Liver (tissue), 9 donors: ENCODE data around the gene IHH. TPM values are rescaled to one million over a fixed set of nuclear protein-coding genes. Genes with fewer than 3 reads are reported as not detected.

ENCODE experiments used
- DNase-seq: peaks from one replicate; pipeline ENCODE4 v3.0.0-alpha.2; 2017; ENCODE audit warnings: low spot score
- H3K27ac ChIP-seq, 2 donors: one replicate each; pipeline ENCODE4 v1.7.0; 2013; ENCODE audit warnings: inconsistent platforms in 2 of 2, low read length in 2 of 2, control low read depth in 1 of 2, low read depth in 1 of 2, mild to moderate bottlenecking in 1 of 2
- H3K27me3 ChIP-seq, 4 donors: one replicate each; pipeline versions ENCODE4 v1.6.1 to v1.7.0; 2013; ENCODE audit warnings: low read length in 3 of 4, inconsistent platforms in 1 of 4, mild to moderate bottlenecking in 1 of 4, moderate library complexity in 1 of 4; ENCODE audit not compliant: control insufficient read depth in 4 of 4, insufficient read depth in 4 of 4
- H3K36me3 ChIP-seq, 4 donors: one replicate each; pipeline versions ENCODE4 v1.6.1 to v1.7.0; 2013; ENCODE audit warnings: low read length in 3 of 4, mild to moderate bottlenecking in 3 of 4, low read depth in 1 of 4, moderate library complexity in 1 of 4; ENCODE audit not compliant: control insufficient read depth in 4 of 4, insufficient read depth in 3 of 4
- H3K4me1 ChIP-seq, 4 donors: one replicate each; pipeline versions ENCODE4 v1.6.1 to v1.7.0; 2013; ENCODE audit warnings: low read length in 3 of 4, mild to moderate bottlenecking in 3 of 4, moderate library complexity in 1 of 4; ENCODE audit not compliant: control insufficient read depth in 4 of 4, insufficient read depth in 4 of 4
- H3K4me3 ChIP-seq, 3 donors: one replicate each; pipeline versions ENCODE4 v1.6.1 to v1.7.0; 2013; ENCODE audit warnings: low read length in 3 of 3, control low read depth in 1 of 3, low read depth in 1 of 3, mild to moderate bottlenecking in 1 of 3
- H3K9ac ChIP-seq, 2 donors: one replicate each; pipeline ENCODE4 v1.7.0; 2013; ENCODE audit warnings: low read length in 2 of 2, mild to moderate bottlenecking in 2 of 2, moderate library complexity in 2 of 2, control low read depth in 1 of 2, low read depth in 1 of 2
- H3K9me3 ChIP-seq, 4 donors: one replicate each; pipeline versions ENCODE4 v1.6.1 to v1.7.0; 2013; ENCODE audit warnings: low read length in 3 of 4; ENCODE audit not compliant: control insufficient read depth in 4 of 4
- ATF3 ChIP-seq: IDR thresholded peaks from 2 replicates; pipeline ENCODE4 v1.6.1; 2016; ENCODE audit warnings: antibody characterized with exemption
- EGR1 ChIP-seq, 2 donors: IDR thresholded peaks; 2 replicates each; pipeline ENCODE4 v1.6.1; 2016 to 2018; ENCODE audit warnings: antibody characterized with exemption in 2 of 2, low read depth in 2 of 2
- FOXA1 ChIP-seq: IDR thresholded peaks from 2 replicates; pipeline ENCODE4 v1.6.1; 2016; ENCODE audit warnings: antibody characterized with exemption
- FOXA2 ChIP-seq: IDR thresholded peaks from 2 replicates; pipeline ENCODE4 v1.6.1; 2016; ENCODE audit warnings: antibody characterized with exemption
- GABPA ChIP-seq, 2 donors: IDR thresholded peaks in 1 of 2; conservative IDR thresholded peaks in 1 of 2; 2 replicates each; pipeline ENCODE4 v1.6.1; 2016; ENCODE audit warnings: antibody characterized with exemption in 2 of 2, mild to moderate bottlenecking in 1 of 2, moderate library complexity in 1 of 2
- HNF4A ChIP-seq, 2 donors: conservative IDR thresholded peaks; 2 replicates each; pipeline ENCODE4 v1.6.1; 2016; ENCODE audit warnings: antibody characterized with exemption in 2 of 2, mild to moderate bottlenecking in 2 of 2
- HNF4G ChIP-seq: IDR thresholded peaks from 2 replicates; pipeline ENCODE4 v1.6.1; 2016; ENCODE audit warnings: antibody characterized with exemption
- JUND ChIP-seq, 2 donors: IDR thresholded peaks; 2 replicates each; pipeline ENCODE4 v1.6.1; 2016; ENCODE audit warnings: antibody characterized with exemption in 2 of 2
- NR2F2 ChIP-seq: IDR thresholded peaks from 2 replicates; pipeline ENCODE4 v1.6.1; 2016; ENCODE audit warnings: antibody characterized with exemption
- RAD21 ChIP-seq, 2 donors: IDR thresholded peaks; 2 replicates each; pipeline ENCODE4 v1.6.1; 2016; ENCODE audit warnings: antibody characterized with exemption in 2 of 2, mild to moderate bottlenecking in 2 of 2
- RXRA ChIP-seq, 2 donors: IDR thresholded peaks; 2 replicates each; pipeline ENCODE4 v1.6.1; 2017 to 2018; ENCODE audit warnings: antibody characterized with exemption in 2 of 2, mild to moderate bottlenecking in 1 of 2
- SP1 ChIP-seq: IDR thresholded peaks from 2 replicates; pipeline ENCODE4 v1.6.1; 2018; ENCODE audit warnings: antibody characterized with exemption, mild to moderate bottlenecking
- TAF1 ChIP-seq: conservative IDR thresholded peaks from 2 replicates; pipeline ENCODE4 v1.6.1; 2016; ENCODE audit warnings: antibody characterized with exemption, mild to moderate bottlenecking
- YY1 ChIP-seq: IDR thresholded peaks from 2 replicates; pipeline ENCODE4 v1.6.1; 2016; ENCODE audit warnings: antibody characterized with exemption, mild to moderate bottlenecking
- ZBTB33 ChIP-seq: IDR thresholded peaks from 2 replicates; pipeline ENCODE4 v1.6.1; 2016; ENCODE audit warnings: antibody characterized with exemption
- WGBS: extraction: QIAGEN DNeasy Blood & Tissue Kit; methylation state at CpG from one replicate; pipeline ENCODE4 v1.1.7; 2013; 5-methylcytosine and 5-hydroxymethylcytosine counted together
- polyA plus RNA-seq, 2 donors: library from polyadenylated mRNA; stranded (reverse) in 1 of 2; unstranded in 1 of 2; fragments of 200-250 nt in 1 of 2; fragments of >200 nt in 1 of 2; fragmentation: Nextera tagmentation in 1 of 2; extraction: Ambion mirVana in 1 of 2; gene quantifications; one replicate each; pipeline versions ENCODE4 v1.2.1 to v1.2.3, GENCODE V29; 2013 to 2015
- total RNA-seq, 2 donors: library from RNA; depleted of rRNA; stranded (reverse); fragments of >200 nt; gene quantifications; one replicate each; pipeline ENCODE4 v1.2.3, GENCODE V29; 2014
- TF ChIP-seq, protein P1 (sequence below): IDR thresholded peaks from 2 replicates; pipeline ENCODE4 v1.6.1; 2016; ENCODE audit warnings: antibody characterized with exemption
- TF ChIP-seq, protein P2 (sequence below): fragments of 150-350 bp; IDR thresholded peaks from 2 replicates; pipeline ENCODE4 v1.5.1; 2017; ENCODE audit warnings: improper control_type of control experiment, low read depth, low read length; ENCODE audit not compliant: missing input control
- TF ChIP-seq, protein P3 (sequence below): IDR thresholded peaks from 2 replicates; pipeline ENCODE4 v1.6.1; 2016; ENCODE audit warnings: antibody characterized with exemption, mild to moderate bottlenecking
- donor health status: healthy.
- donor health status: healthy.
- donor health status: healthy.
- donor health status: healthy.
- donor health status: healthy.

IHH gene
- total and polyA plus RNA-seq, 4 donors = 0.51 to 2.4 (median 0.79) TPM

GRCh38 chr2:219087361-219087760 is 26.6 kb upstream of the IHH start:
- H3K4me3 ChIP-seq = no peak overlapping the region
- no peaks in the 10 kb centered on the region for H3K27me3 ChIP-seq
- H3K9me3 ChIP-seq = no peaks in the 10 kb centered on the region
- 95% methylated on average over 5 of the region's 5 CpGs for WGBS
- no peak for TF ChIP-seq YY1
- no peak for TF ChIP-seq ATF3
- TF ChIP-seq, protein P1, sequence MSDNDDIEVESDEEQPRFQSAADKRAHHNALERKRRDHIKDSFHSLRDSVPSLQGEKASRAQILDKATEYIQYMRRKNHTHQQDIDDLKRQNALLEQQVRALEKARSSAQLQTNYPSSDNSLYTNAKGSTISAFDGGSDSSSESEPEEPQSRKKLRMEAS = no peak
- TF ChIP-seq, protein P2, sequence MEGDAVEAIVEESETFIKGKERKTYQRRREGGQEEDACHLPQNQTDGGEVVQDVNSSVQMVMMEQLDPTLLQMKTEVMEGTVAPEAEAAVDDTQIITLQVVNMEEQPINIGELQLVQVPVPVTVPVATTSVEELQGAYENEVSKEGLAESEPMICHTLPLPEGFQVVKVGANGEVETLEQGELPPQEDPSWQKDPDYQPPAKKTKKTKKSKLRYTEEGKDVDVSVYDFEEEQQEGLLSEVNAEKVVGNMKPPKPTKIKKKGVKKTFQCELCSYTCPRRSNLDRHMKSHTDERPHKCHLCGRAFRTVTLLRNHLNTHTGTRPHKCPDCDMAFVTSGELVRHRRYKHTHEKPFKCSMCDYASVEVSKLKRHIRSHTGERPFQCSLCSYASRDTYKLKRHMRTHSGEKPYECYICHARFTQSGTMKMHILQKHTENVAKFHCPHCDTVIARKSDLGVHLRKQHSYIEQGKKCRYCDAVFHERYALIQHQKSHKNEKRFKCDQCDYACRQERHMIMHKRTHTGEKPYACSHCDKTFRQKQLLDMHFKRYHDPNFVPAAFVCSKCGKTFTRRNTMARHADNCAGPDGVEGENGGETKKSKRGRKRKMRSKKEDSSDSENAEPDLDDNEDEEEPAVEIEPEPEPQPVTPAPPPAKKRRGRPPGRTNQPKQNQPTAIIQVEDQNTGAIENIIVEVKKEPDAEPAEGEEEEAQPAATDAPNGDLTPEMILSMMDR = no peak
- TF ChIP-seq FOXA1 = no peak
- no peak for TF ChIP-seq TAF1
- no peak for TF ChIP-seq FOXA2
- no peak for TF ChIP-seq HNF4G
- no peak for TF ChIP-seq NR2F2
- TF ChIP-seq, protein P3, sequence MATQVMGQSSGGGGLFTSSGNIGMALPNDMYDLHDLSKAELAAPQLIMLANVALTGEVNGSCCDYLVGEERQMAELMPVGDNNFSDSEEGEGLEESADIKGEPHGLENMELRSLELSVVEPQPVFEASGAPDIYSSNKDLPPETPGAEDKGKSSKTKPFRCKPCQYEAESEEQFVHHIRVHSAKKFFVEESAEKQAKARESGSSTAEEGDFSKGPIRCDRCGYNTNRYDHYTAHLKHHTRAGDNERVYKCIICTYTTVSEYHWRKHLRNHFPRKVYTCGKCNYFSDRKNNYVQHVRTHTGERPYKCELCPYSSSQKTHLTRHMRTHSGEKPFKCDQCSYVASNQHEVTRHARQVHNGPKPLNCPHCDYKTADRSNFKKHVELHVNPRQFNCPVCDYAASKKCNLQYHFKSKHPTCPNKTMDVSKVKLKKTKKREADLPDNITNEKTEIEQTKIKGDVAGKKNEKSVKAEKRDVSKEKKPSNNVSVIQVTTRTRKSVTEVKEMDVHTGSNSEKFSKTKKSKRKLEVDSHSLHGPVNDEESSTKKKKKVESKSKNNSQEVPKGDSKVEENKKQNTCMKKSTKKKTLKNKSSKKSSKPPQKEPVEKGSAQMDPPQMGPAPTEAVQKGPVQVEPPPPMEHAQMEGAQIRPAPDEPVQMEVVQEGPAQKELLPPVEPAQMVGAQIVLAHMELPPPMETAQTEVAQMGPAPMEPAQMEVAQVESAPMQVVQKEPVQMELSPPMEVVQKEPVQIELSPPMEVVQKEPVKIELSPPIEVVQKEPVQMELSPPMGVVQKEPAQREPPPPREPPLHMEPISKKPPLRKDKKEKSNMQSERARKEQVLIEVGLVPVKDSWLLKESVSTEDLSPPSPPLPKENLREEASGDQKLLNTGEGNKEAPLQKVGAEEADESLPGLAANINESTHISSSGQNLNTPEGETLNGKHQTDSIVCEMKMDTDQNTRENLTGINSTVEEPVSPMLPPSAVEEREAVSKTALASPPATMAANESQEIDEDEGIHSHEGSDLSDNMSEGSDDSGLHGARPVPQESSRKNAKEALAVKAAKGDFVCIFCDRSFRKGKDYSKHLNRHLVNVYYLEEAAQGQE = no peak
- no peak for TF ChIP-seq JUND (IDR thresholded peaks at IDR 0.05)
- no peak for TF ChIP-seq SP1
- no peak for TF ChIP-seq HNF4A (conservative IDR thresholded peaks at IDR 0.05)
- no peak for TF ChIP-seq EGR1 (IDR thresholded peaks at IDR 0.05; ENCODE audit: low read depth in 2 of 2)
- no peak for TF ChIP-seq RAD21 (IDR thresholded peaks at IDR 0.05)
- no peak for TF ChIP-seq GABPA (IDR thresholded peaks at IDR 0.05 in 1 of 2, conservative IDR thresholded peaks at IDR 0.05 in 1 of 2)
- peaks cover 0 to 6% (median 3%) of the 10 kb centered on the region in 4 donors for H3K4me1 ChIP-seq
- H3K9ac ChIP-seq = no peak overlapping the region
- H3K36me3 ChIP-seq = no peaks in the 10 kb centered on the region
- no peak for DNase-seq
- no peak overlapping the region for H3K27ac ChIP-seq

DNA sequence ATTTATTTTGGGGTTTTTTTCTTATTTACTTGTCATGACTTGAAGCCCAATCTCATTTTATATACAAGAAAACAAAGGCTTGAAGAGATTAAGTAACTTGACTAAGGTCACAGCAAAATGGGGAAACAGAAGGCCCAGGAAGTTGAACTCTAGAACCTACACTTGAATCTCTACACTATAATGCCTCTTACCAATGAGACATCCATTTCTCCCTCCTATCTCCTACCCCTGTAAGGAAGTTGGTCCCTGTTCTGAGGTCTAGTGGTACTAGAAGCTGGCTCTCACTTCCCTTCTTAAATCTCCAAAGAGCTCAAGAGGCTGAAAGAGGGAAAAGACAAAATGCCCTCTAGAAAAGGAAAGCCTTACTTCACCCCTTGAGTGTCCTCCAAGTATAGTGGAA is 25.5 kb upstream of the IHH start:
- no peak overlapping the region for H3K4me3 ChIP-seq
- no peaks in the 10 kb centered on the region for H3K27me3 ChIP-seq
- no peaks in the 10 kb centered on the region for H3K36me3 ChIP-seq
- H3K9me3 ChIP-seq = no peaks in the 10 kb centered on the region
- peaks cover 0 to 17% (median 7%) of the 10 kb centered on the region in 4 donors for H3K4me1 ChIP-seq
- no peak for DNase-seq
- no peak overlapping the region for H3K27ac ChIP-seq
- H3K9ac ChIP-seq = no peak overlapping the region
- no peak for TF ChIP-seq HNF4G
- TF ChIP-seq, protein P1 = no peak
- TF ChIP-seq FOXA1 = no peak
- no peak for TF ChIP-seq RAD21 (IDR thresholded peaks at IDR 0.05)
- no peak for TF ChIP-seq SP1
- no peak for TF ChIP-seq GABPA (IDR thresholded peaks at IDR 0.05 in 1 of 2, conservative IDR thresholded peaks at IDR 0.05 in 1 of 2)
- no peak for TF ChIP-seq NR2F2
- no peak for TF ChIP-seq ATF3
- no peak for TF ChIP-seq FOXA2
- no peak for TF ChIP-seq HNF4A (conservative IDR thresholded peaks at IDR 0.05)
- no peak for TF ChIP-seq ZBTB33
- TF ChIP-seq YY1 = no peak
- TF ChIP-seq TAF1 = no peak
- TF ChIP-seq, protein P3 = no peak
- TF ChIP-seq RXRA (IDR thresholded peaks at IDR 0.05) = no peak
- TF ChIP-seq JUND (IDR thresholded peaks at IDR 0.05) = no peak
